Calu3 (cell line): ENCODE measurements around the gene SIPA1. TPM values are rescaled to one million over a fixed set of nuclear protein-coding genes. Genes with fewer than 3 reads are reported as not detected.
"Not testable (repeated sequence)": the region's sequence is repeated elsewhere in the genome, so short reads cannot be mapped to it uniquely, and the experiment has no call there.

Experiments
- BruUV-seq: library from RNA; stranded (reverse); fragments of 400-500 nt; replicated peaks from 2 replicates; lab custom pipeline; 2021; lab: Mats Ljungman, UMichigan
- CTCF ChIA-PET: fragments of 300-600 bp; sonication (Branson Sonifier 250); formaldehyde crosslinking; loops from one replicate; lab custom pipeline; 2022; ENCODE audit warnings: antibody characterized with exemption; lab: Charles Lee
- DNase-seq: peaks from one replicate; pipeline ENCODE4 v3.0.0; 2022
- H3K27ac Mint-ChIP-seq: one replicate; pipeline ENCODE4 v1.8.0; 2022; ENCODE audit warnings: mixed read lengths; ENCODE audit not compliant: unreplicated experiment
- H3K27me3 Mint-ChIP-seq: one replicate; pipeline ENCODE4 v1.8.0; 2022; ENCODE audit warnings: mixed read lengths; ENCODE audit not compliant: unreplicated experiment
- H3K36me3 Mint-ChIP-seq: one replicate; pipeline ENCODE4 v1.8.0; 2022; ENCODE audit warnings: mild to moderate bottlenecking, moderate library complexity, mixed read lengths; ENCODE audit not compliant: insufficient read depth, unreplicated experiment
- H3K4me1 Mint-ChIP-seq: one replicate; pipeline ENCODE4 v1.8.0; 2022; ENCODE audit warnings: mild to moderate bottlenecking, low read depth, mixed read lengths; ENCODE audit not compliant: unreplicated experiment
- H3K4me3 Mint-ChIP-seq: one replicate; pipeline ENCODE4 v1.8.0; 2022; ENCODE audit warnings: mild to moderate bottlenecking, low read depth, moderate library complexity, mixed read lengths; ENCODE audit not compliant: unreplicated experiment
- H3K9me3 Mint-ChIP-seq: one replicate; pipeline ENCODE4 v1.8.0; 2022; ENCODE audit warnings: low read depth, mixed read lengths; ENCODE audit not compliant: unreplicated experiment
- CTCF ChIP-seq: fragments of 200-600 bp; IDR thresholded peaks from one replicate; pipeline ENCODE4 v1.8.0; 2022; ENCODE audit warnings: antibody characterized with exemption; ENCODE audit not compliant: unreplicated experiment
- intact Hi-C: fragments of 100-400 bp; cut with micrococcal nuclease; formaldehyde crosslinking; loops from one replicate; pipeline ENCODE4 v1.10.0; 2022; ENCODE audit not compliant: unreplicated experiment
- total RNA-seq: library from RNA; stranded (reverse); gene quantifications from 2 replicates; pipeline ENCODE4 v1.2.3, GENCODE V29; 2022

SIPA1 gene
- total RNA-seq, 1 experiment from 2014 or later, result 41.3 TPM

GRCh38 chr11:65672982-65673381 is 35.1 kb downstream of the SIPA1 start:
- no peaks in the 10 kb centered on the region for H3K27me3 Mint-ChIP-seq

GRCh38 chr11:65680192-65680743 is 42.4 kb downstream of the SIPA1 start:
- Mint-ChIP-seq H3K9me3 (no peaks in the 10 kb centered on the region), H3K36me3 (no peaks in the 10 kb centered on the region), H3K4me1 (no peaks in the 10 kb centered on the region), H3K27ac (no peak overlapping the region), H3K4me3 (no peak overlapping the region), H3K27me3 (peaks cover 20% of the 10 kb centered on the region)
- intact Hi-C loops, result no loop called here
- TF ChIP-seq CTCF, result no peak
- BruUV-seq, result no TSS peak
- DNase-seq, result no peak
- CTCF ChIA-PET, result interaction anchor here (0.7 kb wide), 1 partner anchor 210 kb away, joined by 3 read pairs; no protein-coding TSS in a partner anchor

More at GRCh38 chr11:65672982-65673381, 35.1 kb downstream of the SIPA1 start:
- BruUV-seq, result no TSS peak
- Mint-ChIP-seq H3K36me3 (no peaks in the 10 kb centered on the region), H3K4me1 (peaks cover 8% of the 10 kb centered on the region), H3K27ac (no peak overlapping the region), H3K4me3 (no peak overlapping the region), H3K9me3 (no peaks in the 10 kb centered on the region)
- CTCF ChIA-PET, result no interaction called here
- DNase-seq, result no peak
- no peak for TF ChIP-seq CTCF
- intact Hi-C loops, result no loop called here

GRCh38 chr11:65683480-65683879 is 45.6 kb downstream of the SIPA1 start:
- CTCF ChIA-PET, H3K36me3 Mint-ChIP-seq, DNase-seq, H3K27ac Mint-ChIP-seq, BruUV-seq, H3K4me1 Mint-ChIP-seq, intact Hi-C loops, H3K4me3 Mint-ChIP-seq, H3K9me3 Mint-ChIP-seq: not testable (repeated sequence)
- peaks cover 20% of the 10 kb centered on the region for H3K27me3 Mint-ChIP-seq

GRCh38 chr11:65685981-65686380 is 48.1 kb downstream of the SIPA1 start:
- Mint-ChIP-seq H3K4me3 (no peak overlapping the region), H3K9me3 (no peaks in the 10 kb centered on the region), H3K27me3 (peaks cover 20% of the 10 kb centered on the region), H3K36me3 (no peaks in the 10 kb centered on the region), H3K27ac (no peak overlapping the region), H3K4me1 (no peaks in the 10 kb centered on the region)
- BruUV-seq, result no TSS peak
- DNase-seq, result no peak
- CTCF ChIA-PET, result no interaction called here
- intact Hi-C loops, result no loop called here
- TF ChIP-seq CTCF, result no peak

- CTCF ChIA-PET, H3K4me3 Mint-ChIP-seq, BruUV-seq, H3K27ac Mint-ChIP-seq, H3K27me3 Mint-ChIP-seq, H3K9me3 Mint-ChIP-seq, DNase-seq, H3K36me3 Mint-ChIP-seq, intact Hi-C loops: not testable (repeated sequence)
- H3K4me1 Mint-ChIP-seq, result peaks cover 17% of the 10 kb centered on the region
Measured at GRCh38 chr11:65691847-65692246, 53.9 kb downstream of the SIPA1 start.
